ENCODE results near the gene RALGPS1. TPM values are rescaled to one million over a fixed set of nuclear protein-coding genes. Genes with fewer than 3 reads are reported as not detected.

Gene RALGPS1
- total RNA-seq, 1 donor from 2014 or later: 30.7 TPM

GRCh38 chr9:127181315-127181580 lies 266.7 kb downstream of the RALGPS1 start:
- TF ChIP-seq EZH2phosphoT487 (IDR thresholded peaks at IDR 0.05): no peak
- no peak for TF ChIP-seq EZH2 (IDR thresholded peaks at IDR 0.05)
- no peak for TF ChIP-seq CTCF (IDR thresholded peaks at IDR 0.05)
- H4K20me1 ChIP-seq (ENCODE audit: low read depth): no peaks in the 10 kb centered on the region
- H3K27me3 Mint-ChIP-seq (ENCODE audit: insufficient read depth, low read depth): no peaks in the 10 kb centered on the region
- H3K36me3 ChIP-seq: no peaks in the 10 kb centered on the region
- H3K4me2 ChIP-seq: no peak overlapping the region
- H3K79me2 ChIP-seq (ENCODE audit: low read depth): no peaks in the 10 kb centered on the region
- DNase-seq (ENCODE audit: low spot score): no peak
- no peaks in the 10 kb centered on the region for H3K9me3 ChIP-seq (ENCODE audit: low read depth)
- H3F3A ChIP-seq (ENCODE audit: low read depth): no peaks in the 10 kb centered on the region
- H3K27ac Mint-ChIP-seq: no peak overlapping the region
- H3K4me3 Mint-ChIP-seq: no peak overlapping the region
- H2AFZ ChIP-seq (replicated peaks): no peak overlapping the region
- H3K27me3 ChIP-seq: no peaks in the 10 kb centered on the region
- no peak overlapping the region for H3K9ac ChIP-seq
- H3K27ac ChIP-seq: no peak overlapping the region
- H3K9me3 Mint-ChIP-seq: no peaks in the 10 kb centered on the region
- H3K36me3 Mint-ChIP-seq: no peaks in the 10 kb centered on the region
- H3K4me1 ChIP-seq: peaks cover 9% of the 10 kb centered on the region
- peaks cover 23% of the 10 kb centered on the region for H3K4me1 Mint-ChIP-seq
- H3K4me3 ChIP-seq: no peak overlapping the region

GRCh38 chr9:127181595-127182190 lies 267.1 kb downstream of the RALGPS1 start:
- H3K36me3 Mint-ChIP-seq: no peaks in the 10 kb centered on the region
- no peaks in the 10 kb centered on the region for H3K9me3 ChIP-seq (ENCODE audit: low read depth)

GRCh38 chr9:127182901-127183746 lies 268.5 kb downstream of the RALGPS1 start:
- Mint-ChIP-seq H3K9me3 (no peaks in the 10 kb centered on the region), H3K4me3 (no peak overlapping the region), H3K27ac (peak overlapping the region; percentile 66), H3K27me3 (ENCODE audit: insufficient read depth, low read depth) (peaks cover 2% of the 10 kb centered on the region), H3K4me1 (peaks cover 37% of the 10 kb centered on the region), H3K36me3 (no peaks in the 10 kb centered on the region)
- no peak overlapping the region for H3K9ac ChIP-seq
- H3K4me1 ChIP-seq: peaks cover 17% of the 10 kb centered on the region
- TF ChIP-seq EZH2 (IDR thresholded peaks at IDR 0.05) (no peak), EZH2phosphoT487 (IDR thresholded peaks at IDR 0.05) (no peak), CTCF (IDR thresholded peaks at IDR 0.05) (no peak)
- H3K4me3 ChIP-seq: no peak overlapping the region
- H3K4me2 ChIP-seq: peak overlapping the region; percentile 38
- H3K9me3 ChIP-seq (ENCODE audit: low read depth): no peaks in the 10 kb centered on the region
- H3K79me2 ChIP-seq (ENCODE audit: low read depth): no peaks in the 10 kb centered on the region
- H3K36me3 ChIP-seq: no peaks in the 10 kb centered on the region
- H3K27ac ChIP-seq: no peak overlapping the region
- no peak for DNase-seq (ENCODE audit: low spot score)
- no peak overlapping the region for H2AFZ ChIP-seq (replicated peaks)
- no peaks in the 10 kb centered on the region for H3F3A ChIP-seq (ENCODE audit: low read depth)
- no peaks in the 10 kb centered on the region for H3K27me3 ChIP-seq
- H4K20me1 ChIP-seq (ENCODE audit: low read depth): no peaks in the 10 kb centered on the region

More at GRCh38 chr9:127181595-127182190, 267.1 kb downstream of the RALGPS1 start:
- TF ChIP-seq EZH2 (IDR thresholded peaks at IDR 0.05): no peak
- no peak for TF ChIP-seq EZH2phosphoT487 (IDR thresholded peaks at IDR 0.05)
- TF ChIP-seq CTCF (IDR thresholded peaks at IDR 0.05): no peak
- H3K4me1 ChIP-seq: peaks cover 9% of the 10 kb centered on the region
- Mint-ChIP-seq H3K4me3 (peak overlapping the region; percentile 12), H3K27me3 (ENCODE audit: insufficient read depth, low read depth) (no peaks in the 10 kb centered on the region), H3K4me1 (peaks cover 27% of the 10 kb centered on the region), H3K27ac (peak overlapping the region; percentile 13), H3K9me3 (no peaks in the 10 kb centered on the region)
- no peaks in the 10 kb centered on the region for H4K20me1 ChIP-seq (ENCODE audit: low read depth)
- H3K4me3 ChIP-seq: no peak overlapping the region
- no peak for DNase-seq (ENCODE audit: low spot score)
- H3K27me3 ChIP-seq: no peaks in the 10 kb centered on the region
- no peaks in the 10 kb centered on the region for H3F3A ChIP-seq (ENCODE audit: low read depth)
- no peak overlapping the region for H3K27ac ChIP-seq
- H3K9ac ChIP-seq: no peak overlapping the region
- H3K4me2 ChIP-seq: no peak overlapping the region
- no peaks in the 10 kb centered on the region for H3K36me3 ChIP-seq
- H2AFZ ChIP-seq (replicated peaks): no peak overlapping the region
- H3K79me2 ChIP-seq (ENCODE audit: low read depth): no peaks in the 10 kb centered on the region
